HG02970 (cell line): ENCODE results near the gene PGAM5.
"Not testable (repeated sequence)": the region's sequence is repeated elsewhere in the genome, so short reads cannot be mapped to it uniquely, and the experiment has no call there.

ENCODE experiments used
- ATAC-seq: cut with Tn5 transposase; IDR thresholded peaks from one replicate; pipeline ENCODE4 v1.9.1; 2021; ENCODE audit warnings: mild to moderate bottlenecking, moderate library complexity, moderate number of reproducible peaks; ENCODE audit not compliant: unreplicated experiment, low FRiP score

PGAM5 gene

DNA sequence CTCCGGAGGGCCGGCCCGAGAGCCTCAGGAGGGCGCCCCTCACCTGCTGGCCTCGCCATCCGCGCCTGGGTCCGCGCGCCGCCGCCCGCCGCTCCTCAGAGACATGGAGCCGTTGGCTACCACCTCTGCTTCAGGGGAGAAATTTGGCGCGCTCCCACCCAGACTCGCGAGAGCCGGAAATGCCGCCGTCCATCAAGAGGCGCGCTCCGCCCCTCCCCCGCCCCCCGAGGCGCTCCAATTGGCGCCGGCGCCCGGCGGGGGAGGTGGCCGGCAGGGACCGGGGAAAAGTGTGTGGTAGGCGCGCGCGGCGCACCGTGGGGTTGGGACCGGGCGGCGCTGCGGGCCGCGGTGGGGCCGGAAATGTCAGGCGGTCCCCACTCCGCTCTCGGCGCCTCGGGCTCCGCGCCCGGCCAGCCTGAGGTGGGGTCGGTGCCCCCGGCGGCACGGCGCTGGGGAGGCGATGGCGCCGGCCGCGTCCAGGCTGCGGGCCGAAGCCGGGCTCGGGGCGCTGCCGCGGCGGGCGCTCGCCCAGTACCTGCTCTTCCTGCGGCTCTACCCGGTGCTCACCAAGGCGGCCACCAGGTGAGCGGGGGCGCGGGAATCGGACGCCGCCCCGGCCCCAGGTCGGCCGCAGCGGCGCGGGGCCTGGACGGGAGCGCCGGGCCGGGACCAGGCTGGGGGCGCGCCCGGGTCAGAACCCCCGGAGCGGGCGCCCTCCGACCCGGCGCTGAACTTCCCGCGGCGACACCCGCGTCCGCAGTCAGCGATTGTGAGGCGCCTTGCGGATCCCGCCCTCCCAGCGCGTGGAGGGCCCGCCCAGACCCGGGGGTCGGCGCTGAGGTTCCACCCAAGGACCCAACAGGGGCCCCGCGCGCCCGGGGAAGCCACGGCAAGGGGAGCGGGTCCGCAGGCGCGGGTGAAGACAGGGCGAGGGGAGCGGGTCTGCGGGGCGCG, 23.2 kb upstream of the PGAM5 start, which contains the start of the genes POLE and PXMP2:
Gene POLE (minus strand): TSS at position 132 of the 954 bp plus-strand sequence. CDS start 27 bp downstream, at position 105.
Gene PXMP2 (plus strand): TSS at position 377 of the 954 bp plus-strand sequence. CDS start 84 bp downstream, at position 461.
- ATAC-seq = peak; percentile 93

DNA sequence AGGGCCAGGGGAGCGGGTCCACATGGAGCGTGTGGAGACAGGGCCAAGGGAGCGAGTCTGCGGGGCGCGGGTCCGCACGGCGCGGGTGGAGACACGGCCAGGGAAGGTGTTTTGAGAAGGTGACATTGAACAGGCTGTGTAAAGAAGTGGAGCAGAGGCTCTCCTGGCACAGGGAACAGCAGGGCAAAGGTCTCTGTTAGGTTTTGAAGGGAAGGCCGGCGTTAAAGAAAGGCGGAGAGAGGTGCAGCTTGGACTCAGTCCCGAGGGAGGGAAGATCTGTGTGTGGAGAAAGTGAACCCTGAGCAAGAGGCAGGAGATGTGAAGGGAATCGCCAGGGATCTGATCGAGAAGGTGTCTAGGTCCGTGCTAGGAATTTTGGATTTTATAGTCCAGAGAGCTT, 21.4 kb upstream of the PGAM5 start:
- ATAC-seq = no peak

- no peak for ATAC-seq
These were observed 20.5 kb upstream of the PGAM5 start for GRCh38 chr12:132690112-132690511.

DNA sequence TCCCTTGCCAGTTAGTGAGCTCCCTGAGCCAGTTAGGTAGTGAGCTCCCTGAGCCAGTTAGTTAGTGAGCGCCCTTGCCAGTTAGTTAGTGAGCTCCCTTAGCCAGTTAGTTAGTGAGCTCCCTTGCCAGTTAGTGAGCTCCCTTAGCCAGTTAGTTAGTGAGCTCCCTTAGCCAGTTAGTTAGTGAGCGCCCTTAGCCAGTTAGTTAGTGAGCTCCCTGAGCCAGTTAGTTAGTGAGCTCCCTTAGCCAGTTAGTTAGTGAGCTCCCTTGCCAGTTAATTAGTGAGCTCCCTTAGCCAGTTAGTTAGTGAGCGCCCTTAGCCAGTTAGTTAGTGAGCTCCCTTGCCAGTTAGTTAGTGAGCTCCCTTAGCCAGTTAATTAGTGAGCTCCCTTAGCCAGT, 18.6 kb upstream of the PGAM5 start:
- ATAC-seq = not testable (repeated sequence)

GRCh38 chr12:132694888-132695287, 15.8 kb upstream of the PGAM5 start:
- not testable (repeated sequence) for ATAC-seq

- ATAC-seq = no peak
These were observed 15.2 kb upstream of the PGAM5 start for GRCh38 chr12:132695431-132695830.

- no peak for ATAC-seq
These were observed 12.3 kb upstream of the PGAM5 start for GRCh38 chr12:132698341-132698740.

- ATAC-seq = no peak
These were observed 10.3 kb upstream of the PGAM5 start for GRCh38 chr12:132700212-132700822.

DNA sequence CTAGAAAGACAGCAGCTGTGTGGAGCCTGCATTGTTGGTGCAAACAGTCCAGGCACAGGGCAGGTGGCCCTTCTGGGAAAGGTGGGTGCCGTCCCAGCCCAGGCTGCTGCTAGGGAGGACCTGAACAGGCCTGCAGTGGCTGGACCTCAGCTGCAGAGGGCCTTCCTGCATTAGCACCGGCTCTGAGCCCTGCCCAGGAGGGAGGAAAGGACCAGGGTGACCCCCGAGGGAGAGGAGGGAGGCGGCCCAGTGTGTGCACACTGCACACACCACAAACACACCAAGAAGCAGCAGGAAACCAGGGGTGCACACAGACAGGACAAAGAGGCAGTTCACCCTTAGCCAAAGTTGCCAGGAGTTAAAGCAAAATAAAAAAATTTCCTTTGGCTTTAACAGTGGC, 8.0 kb upstream of the PGAM5 start:
- ATAC-seq = no peak

- ATAC-seq = no peak
These were observed 7.0 kb upstream of the PGAM5 start for GRCh38 chr12:132703641-132704040.

GRCh38 chr12:132707241-132707640, 3.4 kb upstream of the PGAM5 start:
- ATAC-seq = no peak

DNA sequence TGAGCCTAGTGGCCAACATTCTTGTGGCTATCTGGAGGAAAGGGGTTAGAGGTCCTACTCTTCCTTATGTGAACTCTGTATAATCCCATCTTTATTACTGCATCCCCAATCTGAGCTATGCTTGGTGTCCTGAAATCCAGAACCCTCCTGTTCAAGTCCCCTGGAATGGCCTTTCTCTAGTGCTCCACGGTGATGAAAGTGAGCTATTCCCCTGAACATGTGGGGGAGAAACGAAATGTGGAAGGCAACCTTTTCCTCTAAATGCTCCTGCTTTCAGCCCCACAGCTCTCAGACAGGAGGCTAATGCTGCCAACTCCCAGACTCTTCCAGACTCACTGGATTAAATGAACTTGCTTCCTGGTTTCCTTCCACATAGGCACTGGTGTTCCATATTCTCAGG, 2.5 kb upstream of the PGAM5 start:
- ATAC-seq = no peak

- peak; percentile 18 for ATAC-seq
These were observed 618 bp upstream of the PGAM5 start for GRCh38 chr12:132710043-132710404.

GRCh38 chr12:132711080-132711843, 620 bp downstream of the PGAM5 start:
- peak; percentile 1 for ATAC-seq

- no peak for ATAC-seq
These were observed 2.5 kb downstream of the PGAM5 start for GRCh38 chr12:132713123-132713522.

- no peak for ATAC-seq
These were observed 5.2 kb downstream of the PGAM5 start for GRCh38 chr12:132715874-132716273.

GRCh38 chr12:132716356-132716755, 5.7 kb downstream of the PGAM5 start:
- ATAC-seq = no peak

DNA sequence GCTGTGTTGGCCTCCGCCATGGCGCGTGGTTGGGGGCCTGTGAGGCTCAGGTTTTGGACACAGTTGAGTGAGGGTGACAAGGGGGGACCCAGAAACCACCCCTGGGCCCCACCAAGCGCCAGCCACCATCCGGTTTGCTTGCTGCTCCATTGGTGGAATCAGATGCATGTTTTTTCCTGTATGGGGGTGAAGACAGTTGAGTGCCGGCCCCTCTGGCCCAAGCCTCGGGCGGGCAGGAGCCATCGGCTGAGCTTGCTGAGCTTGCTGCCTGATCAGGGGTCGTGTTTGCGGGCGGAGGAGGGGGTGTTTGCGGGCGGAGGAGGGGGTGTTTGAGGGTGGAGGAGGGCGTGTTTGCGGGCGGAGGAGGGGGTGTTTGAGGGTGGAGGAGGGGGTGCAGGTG, 6.4 kb downstream of the PGAM5 start:
- no peak for ATAC-seq

GRCh38 chr12:132717531-132718387, 7.1 kb downstream of the PGAM5 start:
- ATAC-seq = no peak

DNA sequence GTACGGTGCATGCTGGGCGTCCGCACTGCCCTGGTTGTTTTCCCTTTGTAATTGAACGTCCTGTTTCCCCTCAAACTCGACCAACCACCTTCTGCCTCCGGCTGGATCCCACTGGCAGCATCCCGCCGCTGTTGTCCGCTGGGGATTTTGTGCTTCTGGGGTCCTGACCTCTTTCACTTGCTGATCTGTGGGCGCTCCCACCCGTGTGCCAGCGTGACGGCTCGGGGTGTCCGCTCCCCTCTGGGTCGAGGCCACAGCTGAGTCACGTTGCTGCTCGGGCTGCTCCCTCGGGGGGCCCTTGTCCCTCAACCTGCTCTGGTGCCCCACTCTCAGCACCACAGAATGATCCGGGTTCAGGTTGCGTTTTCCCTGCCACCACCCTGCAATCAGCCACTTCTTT, 8.0 kb downstream of the PGAM5 start:
- ATAC-seq = no peak
